IMR-90 (cell line): ENCODE data around the gene PRKAG2. TPM values are rescaled to one million over a fixed set of nuclear protein-coding genes. Genes with fewer than 3 reads are reported as not detected.
"Not testable (repeated sequence)": the region's sequence is repeated elsewhere in the genome, so short reads cannot be mapped to it uniquely, and the experiment has no call there.

Experiments
- ATAC-seq: fragments of 200-7000 bp; cut with Tn5 transposase; 2 replicates; pipeline ENCODE4 v1.9.1; 2020; ENCODE audit warnings: low read depth, mild to moderate bottlenecking, moderate library complexity
- BruUV-seq: library from RNA; stranded (reverse); fragments of 400-500 nt; replicated peaks from 2 replicates; lab custom pipeline; 2021; lab: Mats Ljungman, UMichigan
- CTCF ChIA-PET: fragments of 300-600 bp; formaldehyde crosslinking; extraction: SDS; loops from one replicate; lab custom pipeline; 2021; ENCODE audit warnings: antibody characterized with exemption; lab: Yijun Ruan, JAX
- POLR2A ChIA-PET: fragments of 300-600 bp; sonication (Branson Sonifier 250); formaldehyde crosslinking; loops from one replicate; lab custom pipeline; 2022; ENCODE audit warnings: antibody characterized with exemption; ENCODE audit not compliant: unreplicated experiment; lab: Charles Lee
- DNase-seq: peaks from one replicate; pipeline ENCODE4 v3.0.0; 2013
- H2AFZ ChIP-seq: replicated peaks from 2 replicates; pipeline ENCODE3; 2013; ENCODE audit warnings: low read length, mild to moderate bottlenecking; ENCODE audit not compliant: poor library complexity
- H2AK5ac ChIP-seq: 2 replicates; pipeline ENCODE4 v1.6.1; 2013; ENCODE audit warnings: low read depth, low read length, inconsistent platforms
- H2AK9ac ChIP-seq: replicated peaks from 2 replicates; pipeline ENCODE3; 2013; ENCODE audit warnings: mild to moderate bottlenecking, low read depth, low read length, moderate library complexity; ENCODE audit not compliant: poor library complexity
- H2BK120ac ChIP-seq: 2 replicates; pipeline ENCODE4 v1.6.1; 2013; ENCODE audit warnings: low read depth, low read length, inconsistent platforms
- H2BK15ac ChIP-seq: 3 replicates; pipeline ENCODE4 v1.6.1; 2013; ENCODE audit warnings: low read depth, low read length, inconsistent platforms
- H2BK20ac ChIP-seq: 2 replicates; pipeline ENCODE4 v1.6.1; 2013; ENCODE audit warnings: low read depth, mild to moderate bottlenecking, inconsistent platforms, low read length, moderate library complexity
- H2BK5ac ChIP-seq: 2 replicates; pipeline ENCODE4 v1.6.1; 2013; ENCODE audit warnings: mild to moderate bottlenecking, low read depth, low read length, inconsistent platforms; ENCODE audit not compliant: poor library complexity, severe bottlenecking
- H3K14ac ChIP-seq: replicated peaks from 2 replicates; pipeline ENCODE4 v1.6.1; 2013; ENCODE audit warnings: low read depth, low read length, inconsistent platforms
- H3K18ac ChIP-seq: 2 replicates; pipeline ENCODE4 v1.6.1; 2013; ENCODE audit warnings: low read depth, low read length, control low read depth
- H3K23ac ChIP-seq: 2 replicates; pipeline ENCODE4 v1.6.1; 2013; ENCODE audit warnings: low read depth, low read length, inconsistent platforms
- H3K27ac ChIP-seq: 2 replicates; pipeline ENCODE4 v1.5.1; 2013; ENCODE audit warnings: mild to moderate bottlenecking, control low read depth, low read length; ENCODE audit not compliant: insufficient read depth
- H3K27me3 ChIP-seq: 2 replicates; pipeline ENCODE4 v1.6.1; 2013; ENCODE audit warnings: low read length; ENCODE audit not compliant: control insufficient read depth, insufficient read depth
- H3K36me3 ChIP-seq: 2 replicates; pipeline ENCODE4 v1.6.1; 2013; ENCODE audit warnings: low read length, mixed read lengths; ENCODE audit not compliant: control insufficient read depth, insufficient read depth
- H3K4ac ChIP-seq: 2 replicates; pipeline ENCODE4 v1.6.1; 2013; ENCODE audit warnings: low read depth, low read length, inconsistent platforms
- H3K4me1 ChIP-seq: 2 replicates; pipeline ENCODE4 v1.6.1; 2013; ENCODE audit warnings: low read length, mixed read lengths; ENCODE audit not compliant: control insufficient read depth, insufficient read depth
- H3K4me2 ChIP-seq: 2 replicates; pipeline ENCODE4 v1.6.1; 2013; ENCODE audit warnings: low read depth, mild to moderate bottlenecking, control low read depth, low read length, moderate library complexity
- H3K4me3 ChIP-seq: 2 replicates; pipeline ENCODE4 v1.5.1; 2013; ENCODE audit warnings: low read depth, mild to moderate bottlenecking, control low read depth, low read length, moderate library complexity; ENCODE audit not compliant: insufficient read depth
- H3K56ac ChIP-seq: 2 replicates; pipeline ENCODE4 v1.6.1; 2013; ENCODE audit warnings: low read length, inconsistent platforms; ENCODE audit not compliant: insufficient read depth; ENCODE audit errors: extremely low read depth
- H3K79me1 ChIP-seq, 2 experiments: 2 replicates each; pipeline ENCODE4 v1.6.1; 2013; ENCODE audit warnings: low read length in 2 of 2, inconsistent platforms in 1 of 2, low read depth in 1 of 2
- H3K9ac ChIP-seq: 2 replicates; pipeline ENCODE4 v1.6.1; 2013; ENCODE audit warnings: low read depth, low read length, control low read depth
- H3K9me1 ChIP-seq: 2 replicates; pipeline ENCODE4 v1.6.1; 2013; ENCODE audit warnings: low read length, inconsistent platforms; ENCODE audit not compliant: insufficient read depth
- H3K9me3 ChIP-seq: 2 replicates; pipeline ENCODE4 v1.6.1; 2013; ENCODE audit warnings: low read length; ENCODE audit not compliant: control insufficient read depth, insufficient read depth
- H4K20me1 ChIP-seq: 2 replicates; pipeline ENCODE4 v1.6.1; 2013; ENCODE audit warnings: low read length, inconsistent platforms; ENCODE audit not compliant: insufficient read depth
- H4K5ac ChIP-seq: 2 replicates; pipeline ENCODE4 v1.6.1; 2013; ENCODE audit warnings: mild to moderate bottlenecking, low read depth, low read length, control low read depth
- H4K8ac ChIP-seq, 2 experiments: 2 replicates each; pipeline ENCODE4 v1.6.1; 2013; ENCODE audit warnings: low read depth in 2 of 2, low read length in 2 of 2, control low read depth in 1 of 2, inconsistent platforms in 1 of 2
- H4K91ac ChIP-seq: 2 replicates; pipeline ENCODE4 v1.6.1; 2013; ENCODE audit warnings: low read depth, low read length, inconsistent platforms; ENCODE audit not compliant: insufficient read depth
- CEBPB ChIP-seq: IDR thresholded peaks from 2 replicates; pipeline ENCODE4 v1.6.1; 2012; ENCODE audit warnings: low read depth, low read length, improper control_type of control experiment
- FOS ChIP-seq: fragments of 150-350 bp; IDR thresholded peaks from 2 replicates; pipeline ENCODE4 v1.6.1; 2016; ENCODE audit warnings: low read depth, low read length
- WGBS, 2 experiments: methylation state at CpG; one replicate each; pipeline versions ENCODE4 v1.1.5 to v1.1.7; 2013; ENCODE audit warnings: missing lambda C conversion rate in 2 of 2; ENCODE audit not compliant: insufficient read length in 1 of 2; ENCODE audit errors: extremely low coverage in 2 of 2; 5-methylcytosine and 5-hydroxymethylcytosine counted together
- dilution Hi-C: fragments of 300-500 bp; cut with HindIII; formaldehyde crosslinking; loops from one replicate; pipeline ENCODE4 v1.14.3; 2018; ENCODE audit warnings: low sequenced_read_pairs; ENCODE audit not compliant: unreplicated experiment
- in situ Hi-C: fragments of 300-500 bp; cut with MboI; formaldehyde crosslinking; loops from 3 replicates; pipeline ENCODE4 v1.14.3; 2019; ENCODE audit warnings: low sequenced_read_pairs, inconsistent platforms, mixed read lengths
- intact Hi-C: fragments of 100-400 bp; cut with micrococcal nuclease; formaldehyde crosslinking; loops from 2 replicates; pipeline ENCODE4 v1.10.0; 2022
- polyA plus RNA-seq, 3 experiments: library from polyadenylated mRNA; depleted of rRNA; stranded (reverse); fragments of >200 nt; gene quantifications; 2 replicates each; pipeline ENCODE4 v1.2.3, GENCODE V29; 2012; ENCODE audit warnings: low replicate concordance in 1 of 3
- total RNA-seq: library from RNA; depleted of rRNA; stranded (reverse); fragments of >200 nt; gene quantifications from 2 replicates; pipeline ENCODE4 v1.2.3, GENCODE V29; 2012

PRKAG2 gene
- total and polyA plus RNA-seq, 2 of the 4 experiments (the other 2 are of a cell fraction): 15.4 to 21.6 TPM

DNA sequence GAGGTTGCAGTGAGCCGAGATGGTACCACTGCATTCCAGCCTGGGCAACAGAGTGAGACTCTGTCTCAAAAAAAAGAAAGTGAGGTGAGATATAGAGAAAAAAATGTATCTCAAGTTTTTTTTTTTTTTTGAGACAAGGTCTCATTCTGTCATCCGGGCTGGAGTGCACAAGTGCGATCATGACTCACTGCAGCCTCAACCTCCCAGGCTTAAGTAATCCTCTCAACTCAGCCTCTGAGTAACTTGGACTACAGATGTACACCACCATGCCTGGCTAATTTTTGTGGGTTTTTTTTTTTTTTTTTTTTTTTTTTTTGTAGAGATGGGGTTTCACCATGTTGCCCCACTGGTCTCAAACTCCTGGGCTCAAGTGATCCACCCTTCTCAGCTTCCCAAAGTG, 303.9 kb downstream of the PRKAG2 start:
- H3K4me1 ChIP-seq, H3K4ac ChIP-seq, dilution Hi-C loops, H3K27me3 ChIP-seq, H3K18ac ChIP-seq, H2BK15ac ChIP-seq, H3K14ac ChIP-seq, H2BK20ac ChIP-seq, H4K20me1 ChIP-seq, H3K56ac ChIP-seq, H3K36me3 ChIP-seq, H3K79me1 ChIP-seq, H4K91ac ChIP-seq, H4K5ac ChIP-seq, H2BK120ac ChIP-seq, H2AFZ ChIP-seq, H3K4me2 ChIP-seq, H3K27ac ChIP-seq, H2AK5ac ChIP-seq, H4K8ac ChIP-seq, BruUV-seq, H2AK9ac ChIP-seq, H3K9ac ChIP-seq, H3K9me1 ChIP-seq, H3K23ac ChIP-seq, H3K4me3 ChIP-seq, H2BK5ac ChIP-seq, POLR2A ChIA-PET, H3K9me3 ChIP-seq, in situ Hi-C loops: not testable (repeated sequence)
- peak; percentile 27; the same call in 1 of the 2 replicates for TF ChIP-seq CEBPB
- peak; percentile 36; the same call in 1 of the 2 replicates for TF ChIP-seq FOS
- WGBS, 2 experiments: 33% methylated on average over 1 of the region's 3 CpGs; no CpG with 5 or more reads in 1 of the 2 experiments
- intact Hi-C loops: loop anchor here (5.0 kb wide), 1 partner anchor 134 kb away; no protein-coding TSS in a partner anchor
- CTCF ChIA-PET: interaction anchor here (0.8 kb wide), 1 partner anchor 186 kb away, joined by 3 read pairs; no protein-coding TSS in a partner anchor
- peak; percentile 61; the same call in 1 of the 2 replicates for ATAC-seq
- peak; percentile 85 for DNase-seq
